ENCODE results near the gene PDE4D.

The PDE4D gene

DNA sequence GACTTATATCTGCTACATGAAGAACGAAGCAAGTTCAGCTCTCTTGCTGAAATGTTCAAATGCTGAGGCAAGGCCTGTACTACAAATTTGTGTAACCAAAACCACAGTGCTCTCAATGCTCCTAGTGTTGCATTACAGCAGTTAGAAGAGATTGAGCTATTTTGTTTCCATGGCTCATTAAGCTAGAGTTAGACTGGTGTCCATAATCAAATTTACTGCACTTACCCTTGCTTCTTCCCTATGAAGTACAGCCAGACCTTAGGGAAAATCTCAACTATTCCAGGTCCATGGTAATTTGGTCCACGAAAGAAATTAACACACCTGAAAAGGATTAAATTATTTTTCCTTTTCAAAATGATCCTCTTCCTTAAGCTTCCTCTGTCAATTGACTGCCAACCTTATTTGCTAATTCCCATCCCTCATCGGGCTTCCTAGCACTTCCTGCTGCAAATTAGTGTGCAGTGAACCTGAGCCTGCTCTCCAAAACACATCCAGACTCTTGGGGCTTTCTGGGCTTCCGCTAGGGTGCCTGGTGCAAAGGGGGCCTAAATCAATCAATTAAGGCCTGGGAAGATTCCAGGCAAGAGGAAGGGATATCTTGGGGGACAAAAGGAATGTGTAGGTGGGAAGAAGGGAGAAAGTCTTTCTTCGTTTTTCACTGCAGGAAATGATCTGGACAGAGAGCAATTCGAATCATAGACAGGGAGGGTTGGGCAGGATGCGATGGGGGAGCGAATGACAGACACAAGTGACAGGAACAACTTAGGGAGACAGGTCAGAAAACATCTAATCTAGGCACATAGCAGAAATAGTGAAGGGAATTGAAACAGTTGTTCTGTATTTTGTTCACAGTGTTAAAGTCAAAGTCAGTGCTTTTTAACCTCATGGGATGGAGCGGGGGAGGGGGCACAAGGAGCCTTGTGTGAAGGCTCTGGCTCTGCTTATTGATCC is 768.2 kb downstream of the PDE4D start:
- no peak for DNase-seq

DNA sequence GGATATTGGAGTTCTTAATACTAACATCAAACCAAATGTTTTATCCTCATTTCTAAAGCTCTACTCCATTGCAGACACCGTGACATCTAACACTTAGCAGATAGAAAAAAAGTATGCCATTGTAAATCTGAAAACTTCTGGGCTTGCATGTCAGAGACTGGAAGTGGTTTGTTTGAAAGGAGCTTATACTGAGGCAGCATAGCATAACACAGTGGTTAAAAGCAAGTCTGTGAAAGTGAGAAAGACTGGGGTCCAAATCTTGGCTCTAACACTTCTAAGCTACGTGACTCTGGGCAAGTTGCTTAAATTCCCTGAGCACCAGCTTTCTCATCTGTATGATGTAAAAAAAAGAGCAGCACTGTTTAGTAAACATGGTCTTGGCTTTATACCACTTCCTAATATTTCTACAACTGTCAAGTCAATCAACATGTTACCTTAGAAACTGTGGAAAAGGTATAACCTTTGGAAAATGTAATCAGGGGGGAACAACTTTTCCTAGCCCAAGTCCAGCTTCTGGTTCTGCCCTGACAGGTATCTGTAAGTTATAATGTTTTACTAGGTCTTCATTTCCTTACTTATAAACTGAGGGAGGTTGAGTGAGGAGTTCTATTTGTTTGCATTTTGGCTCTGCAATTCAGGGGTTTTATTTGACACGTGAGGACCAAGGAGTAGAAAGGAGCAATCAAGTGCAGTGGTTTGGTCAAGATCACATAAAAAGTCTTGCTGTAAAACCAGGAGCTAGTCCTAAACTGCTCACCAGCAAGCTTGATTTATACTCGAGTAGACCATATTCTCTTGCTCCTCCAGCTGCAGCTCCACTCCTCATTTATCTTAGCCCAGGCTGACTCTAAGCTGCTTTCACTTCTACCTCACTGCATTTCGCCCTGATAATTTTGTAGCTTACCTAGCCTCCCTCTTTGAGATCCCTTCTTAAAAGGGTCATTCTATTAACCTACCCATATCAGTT is 769.6 kb downstream of the PDE4D start:
- DNase-seq = no peak

DNA sequence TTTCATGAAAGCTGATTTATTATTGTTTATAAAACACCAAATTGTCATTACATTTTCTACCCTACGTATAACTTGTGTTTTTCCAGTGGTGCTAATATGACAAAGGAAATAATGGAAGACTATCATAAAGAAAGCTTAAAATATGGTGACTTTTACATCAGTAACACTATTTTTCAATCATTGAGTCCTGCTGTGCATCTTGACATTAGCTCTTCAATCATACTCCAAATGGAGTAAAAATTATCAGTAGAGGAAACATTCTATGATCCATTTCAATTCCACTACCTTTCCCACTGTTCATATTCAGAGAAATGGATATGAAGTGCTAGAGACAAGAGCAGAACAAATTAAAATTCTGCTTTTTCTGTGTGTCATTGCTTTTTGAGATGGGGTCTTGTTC is 774.0 kb downstream of the PDE4D start:
- DNase-seq = no peak

DNA sequence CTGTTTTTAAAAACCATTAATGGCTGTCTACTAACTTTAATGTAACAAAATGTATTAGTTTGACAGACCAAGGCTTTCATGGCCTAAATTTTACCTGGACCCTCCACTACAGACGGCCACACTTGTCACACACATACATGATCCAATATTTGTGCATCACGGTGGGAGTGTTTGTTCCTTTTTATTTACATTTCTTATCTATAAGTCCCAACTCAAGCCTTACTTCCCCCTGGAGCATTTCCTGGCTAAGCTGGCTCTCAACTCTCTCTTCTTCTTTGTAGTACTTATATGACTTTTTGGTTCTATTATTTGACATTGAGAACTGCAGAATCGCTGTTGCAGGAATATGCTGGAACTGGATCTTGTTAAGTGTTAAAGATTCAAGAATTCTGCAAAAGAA is 776.2 kb downstream of the PDE4D start:
- no peak for DNase-seq

DNA sequence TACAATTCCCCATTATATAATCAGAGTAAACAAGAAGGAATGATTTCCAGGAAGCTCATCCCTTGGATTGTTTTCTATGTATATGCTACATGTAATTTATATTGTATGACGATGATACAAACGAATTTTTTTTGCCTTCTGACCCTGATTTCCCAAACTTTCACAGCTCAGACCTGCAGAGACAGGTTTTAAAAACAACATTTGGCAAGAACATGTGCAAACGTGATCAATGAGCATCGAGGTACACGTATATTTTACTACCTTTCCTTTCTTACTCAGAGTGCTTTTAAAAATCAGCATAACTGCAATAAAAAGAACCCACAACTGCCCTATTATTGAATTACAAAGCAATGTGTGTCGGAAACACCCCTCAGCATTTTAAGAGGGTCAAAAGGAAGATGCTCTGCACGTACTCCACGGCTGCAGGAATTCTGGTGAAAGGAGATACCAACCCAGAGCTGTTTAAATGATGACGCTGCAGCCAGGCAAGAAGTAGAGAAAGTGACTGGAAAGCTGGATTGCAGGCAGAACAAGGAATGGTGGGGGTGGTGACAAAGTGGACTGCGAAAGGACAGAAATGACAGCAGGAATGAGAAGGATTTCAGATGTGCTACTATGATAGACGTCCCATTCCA is 777.2 kb downstream of the PDE4D start:
- DNase-seq = no peak

DNA sequence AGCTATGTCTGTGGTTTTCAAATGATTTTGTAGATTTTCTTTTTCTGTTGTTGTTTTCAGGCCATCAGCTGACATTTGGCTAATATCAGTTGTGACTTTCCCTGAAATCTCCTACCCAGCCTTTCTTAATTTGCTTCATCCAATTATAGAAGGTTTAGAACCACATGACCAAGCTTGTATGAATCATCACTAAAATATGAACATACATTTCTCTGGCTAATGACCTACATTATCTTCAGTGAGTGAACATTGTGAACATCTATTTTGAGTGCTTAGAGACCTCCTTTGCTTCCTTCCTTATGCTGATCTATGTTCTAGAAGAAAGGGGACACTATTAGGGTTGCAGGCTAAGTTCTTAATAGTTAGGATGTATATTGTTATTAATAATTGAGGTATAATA is 778.2 kb downstream of the PDE4D start:
- no peak for DNase-seq

DNA sequence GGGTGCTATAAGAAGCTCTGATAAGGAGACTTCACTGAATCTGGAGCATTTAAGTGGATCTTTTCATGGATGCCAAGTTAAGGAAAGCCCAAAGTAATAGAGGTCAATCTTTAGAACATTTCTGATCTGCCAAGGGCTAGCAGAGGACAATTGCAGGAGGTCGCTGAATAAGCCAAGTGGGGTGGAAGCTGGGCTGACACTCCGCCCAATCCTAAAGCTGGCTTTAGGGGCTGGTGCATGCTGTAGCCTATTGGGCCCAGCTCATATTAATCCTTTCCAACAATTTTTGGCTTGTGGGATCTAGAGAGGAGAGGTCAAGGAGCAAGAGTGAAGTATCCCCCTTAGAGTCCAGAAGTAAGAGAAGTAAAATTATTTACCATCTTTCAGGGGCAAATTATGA is 784.1 kb downstream of the PDE4D start:
- DNase-seq = no peak

DNA sequence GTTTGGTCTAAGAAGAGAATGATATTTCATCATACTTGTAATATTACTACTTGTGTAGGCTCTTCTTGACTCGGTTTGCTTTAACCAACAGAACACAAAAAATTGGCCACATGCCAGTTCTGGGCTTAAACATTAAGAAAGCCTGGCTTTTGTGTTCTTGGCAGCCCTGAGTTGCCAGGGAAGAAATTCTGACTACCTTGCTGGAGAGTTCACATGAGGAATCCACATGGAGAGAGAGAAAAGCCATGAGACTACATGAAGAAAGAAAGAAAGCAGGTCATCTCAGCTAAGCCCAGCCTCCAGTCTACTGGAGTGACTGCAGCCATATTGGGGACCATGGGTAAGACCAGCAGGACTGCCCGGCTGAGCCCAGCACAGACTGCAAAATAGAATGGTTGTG is 785.8 kb downstream of the PDE4D start:
- DNase-seq = no peak

DNA sequence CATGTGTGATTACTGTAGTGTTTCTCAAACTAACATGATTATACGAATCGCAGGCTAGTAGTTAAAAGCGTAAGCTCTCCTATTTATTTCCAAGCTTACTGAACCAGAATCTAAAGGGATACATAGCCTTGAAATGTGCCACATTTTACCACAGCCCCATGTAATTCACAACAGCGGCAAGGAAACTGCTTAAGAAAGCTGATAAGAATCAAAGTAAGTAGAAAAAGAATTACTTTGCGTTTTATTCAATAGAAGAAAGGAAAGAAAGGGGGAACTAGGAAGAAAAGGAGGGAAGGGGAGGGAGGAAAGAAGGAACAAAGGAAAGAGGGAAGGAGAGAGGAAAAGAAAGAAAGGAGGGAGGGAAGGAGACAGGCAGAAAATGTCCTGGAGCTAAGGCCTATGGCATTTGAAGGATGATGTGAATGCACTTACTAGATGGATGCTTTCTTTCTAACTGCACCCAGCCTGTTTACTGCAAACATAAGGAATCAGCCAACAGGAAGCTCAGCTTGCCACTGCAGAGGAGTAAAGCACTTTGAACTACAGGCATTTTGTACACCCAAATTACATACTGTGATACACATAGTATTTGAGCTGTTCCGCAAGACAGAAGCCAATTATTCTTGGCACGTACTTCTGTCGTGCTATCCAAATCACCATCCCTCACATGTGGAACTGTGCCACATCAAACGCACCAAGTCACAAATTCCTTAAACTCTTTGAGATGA is 789.0 kb downstream of the PDE4D start:
- no peak for DNase-seq

DNA sequence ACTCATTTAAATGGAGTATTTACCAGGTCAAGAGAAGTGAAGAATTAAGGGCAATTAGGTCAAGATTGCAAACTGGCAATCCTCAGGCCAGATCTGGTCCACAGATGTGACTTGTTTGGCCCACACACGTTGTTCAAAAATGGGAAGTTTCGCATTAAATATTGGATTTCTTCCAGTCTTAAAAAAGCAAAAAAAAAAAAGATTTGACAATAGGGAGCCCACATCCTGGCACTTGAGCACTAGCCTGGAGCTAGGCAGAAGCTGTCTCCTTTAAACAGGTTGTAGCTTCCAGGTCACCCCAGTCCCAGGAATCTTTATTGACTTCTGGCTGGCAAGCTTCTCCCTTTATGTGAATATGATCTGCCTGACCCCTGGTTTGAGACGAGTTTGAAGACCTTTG is 790.2 kb downstream of the PDE4D start:
- DNase-seq = no peak

DNA sequence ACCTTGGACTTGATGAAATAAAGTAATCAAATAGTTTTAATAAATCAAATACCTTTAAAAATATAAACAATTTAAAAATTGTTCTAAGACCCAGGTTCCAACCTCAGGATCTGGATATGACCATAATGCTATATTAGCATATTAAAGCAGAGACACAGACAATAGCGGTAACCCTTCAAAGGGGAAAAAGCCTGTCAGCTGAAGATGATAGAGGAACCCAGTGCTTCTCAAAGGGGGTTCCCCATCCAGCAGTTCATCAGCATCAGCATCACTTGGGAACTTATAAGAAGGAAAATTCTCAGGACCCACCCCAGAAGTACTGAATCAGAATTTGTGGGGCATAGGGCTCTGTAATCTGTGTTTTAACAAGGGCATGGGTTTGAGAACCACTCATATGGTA is 791.1 kb downstream of the PDE4D start:
- DNase-seq = no peak

DNA sequence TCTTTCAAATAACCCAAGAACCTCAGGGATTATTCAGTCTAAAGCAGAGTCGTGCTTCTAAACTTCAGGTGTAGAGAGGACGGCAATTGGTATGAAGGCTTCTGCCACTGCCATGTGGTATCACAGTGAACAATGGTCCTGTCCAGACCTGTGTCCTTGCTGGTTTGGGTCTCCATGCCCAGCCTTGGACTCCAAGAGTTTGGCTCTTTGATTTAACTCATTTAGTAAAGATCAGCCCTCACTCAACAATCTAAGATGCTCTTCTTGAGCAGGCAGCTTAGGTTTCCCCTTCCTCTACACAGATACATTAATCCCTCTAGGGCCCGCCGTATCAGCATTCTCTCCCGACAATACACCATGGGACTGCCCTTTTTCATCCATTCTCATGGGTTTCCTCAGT is 792.7 kb downstream of the PDE4D start:
- DNase-seq = no peak

DNA sequence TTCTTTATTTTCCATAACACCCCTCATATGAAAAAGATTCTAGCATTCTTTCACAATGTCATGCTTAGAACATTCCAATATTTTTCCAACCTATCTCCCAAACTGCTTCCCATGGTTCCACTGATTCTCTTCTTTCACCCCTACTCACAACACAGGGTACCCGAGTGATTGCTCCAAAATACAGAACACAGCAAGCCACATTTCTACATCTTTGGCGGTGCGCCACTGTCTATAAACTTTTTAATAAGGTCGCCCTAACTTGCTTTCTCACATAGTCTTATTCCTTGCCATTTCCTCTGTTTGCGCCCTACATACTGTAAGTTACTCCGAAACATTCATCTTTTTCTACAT is 793.6 kb downstream of the PDE4D start:
- no peak for DNase-seq

DNA sequence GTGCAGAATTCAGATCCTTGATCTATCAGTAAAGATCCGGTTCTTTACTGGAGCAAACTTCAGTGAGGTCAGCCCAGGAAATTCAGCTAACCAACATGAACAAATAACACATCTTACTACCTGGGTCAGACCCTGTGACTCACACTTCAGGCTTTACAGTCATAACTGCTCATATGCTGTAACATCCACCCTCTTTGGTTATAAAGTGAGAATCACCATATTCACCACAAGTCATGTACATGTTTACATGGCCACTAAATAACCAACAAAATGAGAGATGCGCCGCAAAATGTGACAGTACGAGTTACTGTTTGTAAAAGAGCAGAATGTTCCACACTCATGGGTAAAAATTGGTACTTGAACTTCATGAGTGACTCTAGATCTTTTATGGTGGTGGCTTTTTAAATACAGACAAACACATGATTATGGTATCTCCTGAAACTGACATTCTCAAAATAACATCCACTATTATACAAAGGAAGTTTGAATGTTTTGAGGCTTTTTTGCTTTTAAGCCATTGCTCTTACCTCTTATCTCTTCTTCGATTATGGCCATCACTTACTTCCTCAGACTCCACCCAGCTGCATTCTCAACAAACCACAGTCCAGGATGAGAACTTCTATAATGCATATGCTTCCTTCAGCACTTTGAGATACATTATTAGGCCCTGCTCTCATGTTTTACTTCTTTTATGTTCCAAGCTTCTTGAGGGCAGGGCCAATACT is 794.1 kb downstream of the PDE4D start:
- DNase-seq = no peak

DNA sequence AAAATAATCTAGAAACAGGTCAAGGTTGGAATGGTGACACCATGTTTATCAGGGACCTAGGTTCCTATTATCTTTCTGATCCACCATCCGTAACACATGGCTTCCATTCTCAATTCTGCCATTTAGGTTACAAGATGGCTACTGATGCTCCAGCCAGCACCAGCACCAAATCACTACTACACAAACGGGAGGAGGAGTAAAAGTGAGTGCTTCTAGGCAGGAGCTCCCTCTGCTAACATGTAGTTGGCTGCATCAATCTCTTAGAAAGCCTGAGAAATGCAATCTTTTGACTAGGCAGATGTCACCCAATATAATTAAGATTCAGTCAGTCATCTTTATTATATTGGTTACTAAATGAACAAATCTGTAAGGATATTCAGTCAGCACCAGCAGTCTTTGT is 794.8 kb downstream of the PDE4D start:
- no peak for DNase-seq

DNA sequence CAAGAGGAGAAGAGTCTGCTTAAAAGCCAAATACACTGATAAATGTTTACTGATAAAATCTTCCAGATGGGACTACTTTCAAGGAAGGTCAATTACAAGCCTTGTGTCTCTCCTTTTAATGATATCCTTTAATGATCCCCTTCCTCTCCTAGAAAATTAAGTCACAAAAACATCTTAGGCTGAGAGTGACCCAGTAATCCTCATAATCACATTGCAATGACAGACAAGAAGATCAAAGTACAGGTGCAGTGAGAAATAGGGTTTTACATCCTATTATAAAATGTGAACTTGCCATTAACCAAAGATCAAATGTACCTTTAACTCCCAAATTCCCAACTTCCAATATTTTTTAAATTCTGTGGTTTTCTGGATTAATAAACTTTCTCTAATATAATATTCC is 795.8 kb downstream of the PDE4D start:
- DNase-seq = no peak

DNA sequence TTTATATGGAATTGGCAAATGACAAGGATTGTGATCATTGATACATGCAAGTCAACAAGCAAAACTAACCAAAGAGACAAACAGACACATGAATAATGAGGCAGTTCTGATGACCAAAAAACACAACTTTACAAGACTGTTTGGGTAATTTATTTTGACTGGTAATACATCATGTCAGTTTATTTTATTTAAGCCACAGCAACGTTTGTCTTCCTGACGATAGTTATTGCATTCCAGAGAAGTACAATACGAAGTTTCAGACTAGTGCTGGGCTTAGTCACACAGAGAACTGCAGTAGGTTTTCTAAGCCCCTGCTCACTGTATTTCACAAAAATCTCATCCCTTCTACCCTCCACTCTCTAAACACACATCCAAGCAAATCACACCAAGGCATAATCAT is 796.4 kb downstream of the PDE4D start:
- no peak for DNase-seq

DNA sequence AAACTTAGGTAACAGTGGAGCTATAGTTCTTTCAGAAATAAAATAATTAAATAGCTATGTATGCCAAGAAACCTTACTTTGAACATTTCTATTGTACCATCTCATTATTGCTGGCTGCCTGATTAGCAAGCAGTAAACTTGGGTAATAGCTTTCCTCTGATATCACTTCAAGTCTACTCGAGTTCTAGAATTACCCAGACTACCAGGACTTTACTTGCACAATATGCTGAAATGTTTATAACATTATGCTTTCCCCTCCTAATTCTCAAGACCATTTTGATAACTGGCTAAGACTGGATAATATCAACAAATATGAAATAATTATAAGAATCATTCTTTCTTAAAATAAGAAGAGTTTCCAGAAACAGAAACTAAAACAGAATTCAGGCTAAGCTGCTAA is 798.0 kb downstream of the PDE4D start:
- DNase-seq = no peak

DNA sequence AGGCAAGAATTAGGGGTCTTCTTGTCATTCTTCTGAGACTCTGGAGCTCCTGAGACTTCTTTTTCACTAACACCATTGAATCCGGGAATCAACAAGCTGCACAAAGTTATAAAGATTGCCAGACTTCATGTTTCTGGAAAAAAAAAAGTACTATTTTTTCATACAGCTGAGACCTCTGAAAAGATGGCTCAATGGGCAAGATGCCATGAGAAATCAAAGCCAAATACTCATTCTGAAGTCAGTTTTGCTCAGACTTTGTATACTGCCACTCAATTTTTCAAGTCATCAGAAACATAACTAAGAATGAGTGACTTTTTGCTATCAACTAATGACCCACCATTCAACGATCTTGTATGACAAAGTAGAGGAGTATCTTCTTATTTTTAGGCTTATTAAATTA is 798.7 kb downstream of the PDE4D start:
- DNase-seq = no peak

DNA sequence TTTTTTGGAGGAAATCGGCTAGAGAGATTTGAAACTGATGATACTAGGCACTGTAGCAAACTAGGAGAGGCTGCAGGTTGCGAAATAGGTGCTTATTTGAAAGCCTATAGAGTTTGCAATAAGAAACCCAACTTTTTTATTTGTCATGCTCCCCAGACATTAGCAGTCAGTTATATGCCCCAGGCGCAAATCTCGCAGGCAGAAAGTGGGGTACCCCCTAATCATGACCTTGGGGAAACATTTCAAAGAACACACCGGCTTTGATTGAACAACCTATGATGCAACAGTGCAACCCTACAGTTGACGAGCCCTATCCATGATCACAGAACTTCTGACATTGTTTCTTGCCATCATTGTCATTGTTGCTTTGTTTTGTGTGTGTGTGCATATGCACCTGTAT is 800.2 kb downstream of the PDE4D start:
- DNase-seq = no peak

DNA sequence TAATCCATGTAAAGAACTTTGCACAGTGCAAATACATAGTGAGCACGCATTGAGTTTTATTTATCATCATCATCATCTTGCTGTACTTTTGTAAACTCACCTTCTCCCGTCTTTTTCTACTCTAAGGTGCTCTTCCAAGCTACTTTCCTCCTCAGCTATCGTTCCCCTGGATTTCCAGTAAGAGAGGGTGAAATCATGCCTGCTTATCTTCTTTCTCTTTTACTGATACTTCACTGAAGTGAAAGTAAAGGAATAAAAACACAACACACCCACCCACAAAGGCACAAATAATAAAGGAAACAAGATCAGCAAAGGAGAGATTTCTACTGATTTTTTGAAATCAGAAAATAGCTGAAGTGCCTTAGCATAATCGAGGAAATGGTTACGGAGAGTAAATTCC is 800.8 kb downstream of the PDE4D start:
- DNase-seq = no peak

DNA sequence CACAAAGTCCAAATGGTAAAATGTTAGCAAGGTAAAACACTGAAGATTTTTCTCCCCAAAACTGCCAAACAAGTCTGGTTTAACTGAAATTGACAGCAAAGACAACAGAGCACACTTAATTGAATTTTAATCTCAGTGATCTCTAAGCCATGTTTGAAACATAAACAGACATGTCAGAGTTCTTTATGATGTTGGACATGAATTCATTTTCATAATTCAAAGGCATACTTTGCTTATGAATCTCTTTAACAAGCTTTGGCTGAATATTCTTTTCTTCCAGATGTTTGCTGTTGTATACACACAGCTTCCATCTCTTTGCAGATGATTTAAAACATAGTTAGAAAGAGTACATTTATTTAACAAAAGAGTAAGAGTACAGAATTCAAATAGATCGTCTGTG is 801.6 kb downstream of the PDE4D start:
- DNase-seq = no peak
